Vagina (tissue), 2 donors: ENCODE data around the gene RNASE1. TPM values are rescaled to one million over a fixed set of nuclear protein-coding genes. Genes with fewer than 3 reads are reported as not detected.

Experiments
- DNase-seq, 2 donors: peaks; one replicate each; pipeline ENCODE4 v3.0.0-alpha.2; 2017; ENCODE audit errors: extremely low spot score in 2 of 2
- H3K27ac ChIP-seq: fragments of 200-600 bp; sonication (generic); one replicate; pipeline ENCODE4 v1.5.1; 2019
- H3K27me3 ChIP-seq: fragments of 200-600 bp; sonication (generic); one replicate; pipeline ENCODE4 v1.5.1; 2019
- H3K36me3 ChIP-seq, 2 donors: fragments of 200-600 bp; sonication (generic); one replicate each; pipeline ENCODE4 v1.5.1; 2017 to 2019
- H3K4me1 ChIP-seq: fragments of 200-600 bp; sonication (generic); one replicate; pipeline ENCODE4 v1.5.1; 2019
- H3K4me3 ChIP-seq, 2 donors: fragments of 200-600 bp; sonication (generic); 1 replicate in 1 of 2; 2 replicates in 1 of 2; pipeline ENCODE4 v1.5.1; 2016 to 2019
- H3K9me3 ChIP-seq: fragments of 200-600 bp; sonication (generic); one replicate; pipeline ENCODE4 v1.5.1; 2019
- POLR2A ChIP-seq, 2 donors: fragments of 450-650 bp; IDR thresholded peaks; one replicate each; pipeline ENCODE4 v1.6.1; 2017; ENCODE audit warnings: antibody characterized with exemption in 2 of 2, mild to moderate bottlenecking in 2 of 2, moderate library complexity in 2 of 2
- POLR2AphosphoS5 ChIP-seq, 2 donors: sonication (generic); formaldehyde crosslinking; IDR thresholded peaks; one replicate each; pipeline ENCODE4 v1.9.0; 2017; ENCODE audit warnings: antibody characterized with exemption in 2 of 2, mild to moderate bottlenecking in 2 of 2, low read depth in 1 of 2; ENCODE audit not compliant: insufficient read depth in 1 of 2
- intact Hi-C: fragments of 100-400 bp; cut with DNase I; formaldehyde crosslinking; loops from one replicate; pipeline ENCODE4 v1.15.1; 2023
- total RNA-seq: library from RNA; depleted of rRNA; stranded (reverse); fragments of >200 nt; gene quantifications from one replicate; pipeline ENCODE4 v1.2.3, GENCODE V29; 2016
- TF ChIP-seq, protein P1 (sequence below), 3 experiments: fragments of 450-650 bp in 2 of 3; fragments of 200-600 bp in 1 of 3; sonication (generic) in 1 of 3; IDR thresholded peaks; one replicate each; pipeline ENCODE4 v1.5.1; 2017 to 2019; ENCODE audit warnings: antibody characterized with exemption in 3 of 3, mild to moderate bottlenecking in 2 of 3, moderate library complexity in 2 of 3

RNASE1 gene
- total RNA-seq, 1 donor from 2014 or later = 174 TPM

GRCh38 chr14:20798932-20799331 lies 3.7 kb downstream of the RNASE1 start:
- no peak for DNase-seq
- H3K4me1 ChIP-seq = no peaks in the 10 kb centered on the region
- no peak overlapping the region for H3K4me3 ChIP-seq
- H3K27ac ChIP-seq = no peak overlapping the region
- no peaks in the 10 kb centered on the region for H3K27me3 ChIP-seq
- H3K36me3 ChIP-seq = no peaks in the 10 kb centered on the region
- TF ChIP-seq POLR2AphosphoS5 (IDR thresholded peaks at IDR 0.05; ENCODE audit: insufficient read depth in 1 of 2, low read depth in 1 of 2) = no peak
- no peak for TF ChIP-seq POLR2A (IDR thresholded peaks at IDR 0.05)
- TF ChIP-seq, protein P1, sequence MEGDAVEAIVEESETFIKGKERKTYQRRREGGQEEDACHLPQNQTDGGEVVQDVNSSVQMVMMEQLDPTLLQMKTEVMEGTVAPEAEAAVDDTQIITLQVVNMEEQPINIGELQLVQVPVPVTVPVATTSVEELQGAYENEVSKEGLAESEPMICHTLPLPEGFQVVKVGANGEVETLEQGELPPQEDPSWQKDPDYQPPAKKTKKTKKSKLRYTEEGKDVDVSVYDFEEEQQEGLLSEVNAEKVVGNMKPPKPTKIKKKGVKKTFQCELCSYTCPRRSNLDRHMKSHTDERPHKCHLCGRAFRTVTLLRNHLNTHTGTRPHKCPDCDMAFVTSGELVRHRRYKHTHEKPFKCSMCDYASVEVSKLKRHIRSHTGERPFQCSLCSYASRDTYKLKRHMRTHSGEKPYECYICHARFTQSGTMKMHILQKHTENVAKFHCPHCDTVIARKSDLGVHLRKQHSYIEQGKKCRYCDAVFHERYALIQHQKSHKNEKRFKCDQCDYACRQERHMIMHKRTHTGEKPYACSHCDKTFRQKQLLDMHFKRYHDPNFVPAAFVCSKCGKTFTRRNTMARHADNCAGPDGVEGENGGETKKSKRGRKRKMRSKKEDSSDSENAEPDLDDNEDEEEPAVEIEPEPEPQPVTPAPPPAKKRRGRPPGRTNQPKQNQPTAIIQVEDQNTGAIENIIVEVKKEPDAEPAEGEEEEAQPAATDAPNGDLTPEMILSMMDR (IDR thresholded peaks at IDR 0.05) = no peak
- intact Hi-C loops = no loop called here
- no peaks in the 10 kb centered on the region for H3K9me3 ChIP-seq

- no peak for DNase-seq
- H3K9me3 ChIP-seq = no peaks in the 10 kb centered on the region
- H3K27ac ChIP-seq = no peak overlapping the region
- intact Hi-C loops = no loop called here
- no peaks in the 10 kb centered on the region for H3K36me3 ChIP-seq
- H3K4me3 ChIP-seq = no peak overlapping the region
- H3K4me1 ChIP-seq = no peaks in the 10 kb centered on the region
- H3K27me3 ChIP-seq = no peaks in the 10 kb centered on the region
- no peak for TF ChIP-seq POLR2AphosphoS5 (IDR thresholded peaks at IDR 0.05; ENCODE audit: insufficient read depth in 1 of 2, low read depth in 1 of 2)
- TF ChIP-seq POLR2A (IDR thresholded peaks at IDR 0.05) = no peak
- TF ChIP-seq, protein P1 (IDR thresholded peaks at IDR 0.05) = no peak
Measured at GRCh38 chr14:20798318-20798717, 4.3 kb downstream of the RNASE1 start.

DNA sequence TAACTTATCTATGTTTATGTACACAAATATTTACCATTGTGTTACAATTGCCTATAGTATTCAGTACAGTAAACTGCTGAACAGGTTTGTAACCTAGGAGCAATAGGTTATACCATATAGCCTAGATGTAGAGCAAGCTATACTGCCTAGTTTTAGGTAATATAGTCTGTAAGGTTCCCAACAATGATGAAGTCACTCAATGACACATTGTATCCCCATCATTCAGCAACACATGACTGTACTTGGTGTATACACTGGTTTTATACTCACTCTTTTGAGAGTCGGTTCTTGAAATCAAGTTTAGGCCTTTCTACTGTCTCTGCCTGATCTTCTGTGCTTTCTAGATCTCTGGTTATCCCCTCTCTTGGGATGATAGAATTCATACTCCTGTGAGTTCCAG lies 5.5 kb downstream of the RNASE1 start:
- Histone ChIP-seq H3K9me3 (no peaks in the 10 kb centered on the region), H3K36me3 (no peaks in the 10 kb centered on the region), H3K27me3 (no peaks in the 10 kb centered on the region), H3K27ac (no peak overlapping the region), H3K4me1 (no peaks in the 10 kb centered on the region), H3K4me3 (no peak overlapping the region)
- TF ChIP-seq POLR2A (IDR thresholded peaks at IDR 0.05) (no peak), POLR2AphosphoS5 (IDR thresholded peaks at IDR 0.05; ENCODE audit: insufficient read depth in 1 of 2, low read depth in 1 of 2) (no peak)
- TF ChIP-seq, protein P1 (IDR thresholded peaks at IDR 0.05) = no peak
- DNase-seq = no peak
- intact Hi-C loops = no loop called here

GRCh38 chr14:20794644-20795369 lies 7.8 kb downstream of the RNASE1 start:
- no peak for TF ChIP-seq POLR2A (IDR thresholded peaks at IDR 0.05)
- TF ChIP-seq, protein P1 (IDR thresholded peaks at IDR 0.05) = no peak
- TF ChIP-seq POLR2AphosphoS5 (IDR thresholded peaks at IDR 0.05; ENCODE audit: insufficient read depth in 1 of 2, low read depth in 1 of 2) = no peak
- intact Hi-C loops = no loop called here
- Histone ChIP-seq H3K9me3 (no peaks in the 10 kb centered on the region), H3K27ac (no peak overlapping the region), H3K4me3 (no peak overlapping the region), H3K4me1 (no peaks in the 10 kb centered on the region), H3K36me3 (no peaks in the 10 kb centered on the region), H3K27me3 (no peaks in the 10 kb centered on the region)
- DNase-seq = no peak

GRCh38 chr14:20792556-20792955 lies 10.1 kb downstream of the RNASE1 start:
- Histone ChIP-seq H3K9me3 (no peaks in the 10 kb centered on the region), H3K4me3 (no peak overlapping the region), H3K27me3 (no peaks in the 10 kb centered on the region), H3K36me3 (no peaks in the 10 kb centered on the region), H3K4me1 (no peaks in the 10 kb centered on the region), H3K27ac (no peak overlapping the region)
- TF ChIP-seq POLR2A (IDR thresholded peaks at IDR 0.05) (no peak), POLR2AphosphoS5 (IDR thresholded peaks at IDR 0.05; ENCODE audit: insufficient read depth in 1 of 2, low read depth in 1 of 2) (no peak)
- TF ChIP-seq, protein P1 (IDR thresholded peaks at IDR 0.05) = no peak
- intact Hi-C loops = no loop called here
- DNase-seq = no peak
